ENCODE results near the gene RPS18. TPM values are rescaled to one million over a fixed set of nuclear protein-coding genes. Genes with fewer than 3 reads are reported as not detected.
A peak's percentile ranks its signal among the peaks of the same experiment; 100 is the strongest.

The RPS18 gene
- total RNA-seq, 1 donor from 2014 or later, result 3,722 TPM

- DNase-seq, result no peak
Observed at GRCh38 chr6:33289784-33290315, 18.0 kb downstream of the RPS18 start.

GRCh38 chr6:33290459-33290858 is 18.6 kb downstream of the RPS18 start:
- DNase-seq, result no peak

DNA sequence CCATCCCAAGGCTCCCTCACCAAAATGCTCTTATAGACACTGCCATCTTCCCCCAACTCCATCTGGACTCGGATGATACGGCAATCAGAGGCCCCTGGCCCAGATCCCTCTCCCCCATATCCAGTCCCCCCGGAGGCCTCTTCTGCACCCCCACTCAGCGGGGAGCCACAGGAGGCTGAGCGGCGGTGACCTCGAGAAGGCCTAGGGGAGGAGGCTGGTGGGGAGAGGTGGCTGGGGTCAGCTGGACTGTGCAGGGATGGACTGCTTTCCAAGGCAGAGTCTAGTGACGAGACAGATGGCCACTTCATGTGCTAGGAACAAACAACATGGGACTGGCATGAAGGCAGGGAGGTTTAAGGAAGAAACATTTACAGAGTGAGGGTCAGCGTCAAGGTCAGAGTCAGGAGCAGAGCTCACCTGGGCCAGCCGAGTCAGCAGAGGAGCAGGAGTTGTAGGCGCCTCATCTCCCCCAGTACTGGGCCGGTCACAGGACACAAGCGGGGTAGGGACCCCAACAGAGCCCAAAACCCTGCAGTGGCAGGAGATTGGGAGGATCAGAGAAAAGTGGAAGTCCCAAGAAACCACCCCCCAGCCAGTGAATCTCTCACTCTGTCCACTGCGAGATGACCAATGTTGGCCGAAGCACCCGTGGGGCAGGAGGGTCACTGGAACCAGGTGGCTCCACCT is 21.3 kb downstream of the RPS18 start:
- no peak for DNase-seq

- DNase-seq, result no peak
Observed at GRCh38 chr6:33294086-33294823, 22.4 kb downstream of the RPS18 start.

GRCh38 chr6:33295621-33296369 is 23.9 kb downstream of the RPS18 start:
- DNase-seq, result no peak

- no peak for DNase-seq
Observed at GRCh38 chr6:33296797-33297405, 25.0 kb downstream of the RPS18 start.

- DNase-seq, result peak; percentile 26
Observed at GRCh38 chr6:33297406-33297955, 25.6 kb downstream of the RPS18 start.

GRCh38 chr6:33297956-33298772 is 26.3 kb downstream of the RPS18 start:
- peak; percentile 70 for DNase-seq

DNA sequence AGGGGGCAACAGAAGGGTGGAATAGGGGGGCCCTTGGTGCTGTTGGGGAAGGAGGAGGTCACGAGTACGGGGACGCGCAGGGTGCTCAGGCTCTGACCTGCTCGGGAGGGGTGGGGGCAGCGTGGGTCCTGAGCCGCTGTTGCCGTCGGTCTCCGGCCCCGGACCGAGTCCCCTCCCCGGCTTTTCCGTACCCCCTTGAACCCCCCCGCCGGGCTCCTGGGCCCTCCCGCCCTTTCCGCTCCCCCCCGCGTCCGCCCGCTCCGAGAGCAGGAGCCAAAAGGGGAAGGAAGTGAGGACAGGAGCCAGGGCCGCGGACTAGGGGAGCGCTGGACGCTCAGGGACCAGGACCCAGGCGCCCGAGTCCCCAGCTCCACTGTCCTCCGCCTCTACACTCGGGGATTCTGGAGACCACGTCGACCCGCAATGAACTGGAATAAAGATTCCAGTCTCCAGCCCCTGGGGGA is 26.9 kb downstream of the RPS18 start, which contains the start of gene RGL2:
Gene RGL2 (minus strand): TSS at position 170 of the 464 bp plus-strand sequence. CDS start 332 bp downstream, outside the sequence.
- peak; percentile 66 for DNase-seq

GRCh38 chr6:33299237-33299944 is 27.5 kb downstream of the RPS18 start:
- DNase-seq, result peak; percentile 95

GRCh38 chr6:33301877-33302276 is 30.0 kb downstream of the RPS18 start:
- DNase-seq, result no peak

GRCh38 chr6:33304216-33304615 is 32.3 kb downstream of the RPS18 start:
- DNase-seq, result no peak

- DNase-seq, result no peak
Observed at GRCh38 chr6:33305052-33305451, 33.2 kb downstream of the RPS18 start.

GRCh38 chr6:33306356-33306755 is 34.5 kb downstream of the RPS18 start:
- DNase-seq, result no peak

- peak; percentile 73 for DNase-seq
Observed at GRCh38 chr6:33312361-33313104, 40.7 kb downstream of the RPS18 start.

- DNase-seq, result peak; percentile 49
Observed at GRCh38 chr6:33313105-33313708, 41.3 kb downstream of the RPS18 start.

DNA sequence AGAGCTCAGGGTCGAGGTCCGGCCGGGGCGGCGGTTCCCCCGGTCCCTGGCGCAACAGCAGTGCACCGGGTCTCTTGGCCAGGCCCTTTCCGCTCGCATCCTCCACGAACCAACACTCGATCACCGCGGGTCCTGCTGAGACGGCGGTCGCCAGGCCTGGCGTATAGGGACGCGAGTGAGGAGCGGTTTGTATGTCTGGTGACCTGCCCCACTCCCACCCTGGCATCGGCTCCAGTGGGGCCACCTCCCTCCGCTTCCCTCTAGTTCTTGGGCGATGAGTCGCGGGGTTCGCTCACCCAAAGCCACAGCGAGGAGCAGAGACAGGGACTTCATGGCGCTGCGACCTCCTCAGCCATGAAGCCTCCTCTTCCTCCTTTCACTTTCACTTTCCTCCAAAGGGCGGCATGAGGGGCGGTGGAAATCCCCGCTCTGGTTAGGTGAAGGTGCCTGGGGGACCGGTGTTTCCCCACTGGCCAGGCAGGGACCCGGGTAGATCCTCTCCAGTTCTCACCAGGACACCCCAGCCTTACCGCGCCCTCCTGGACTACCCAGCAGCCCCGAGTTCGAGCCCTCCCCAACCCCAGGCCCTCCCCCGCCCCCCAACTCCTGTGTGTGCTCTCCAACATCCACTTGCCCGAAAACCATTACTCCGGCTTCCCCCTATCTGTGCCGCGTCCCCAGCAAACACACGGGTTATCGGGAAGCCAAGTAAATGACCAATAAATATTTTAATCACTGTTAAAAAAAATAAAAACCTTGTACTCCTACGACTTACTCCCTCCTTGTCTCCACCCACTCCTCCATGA is 42.0 kb downstream of the RPS18 start, which contains the start of gene TAPBP:
Gene TAPBP (minus strand): TSS at position 370 of the 806 bp plus-strand sequence. CDS start 37 bp downstream, at position 333.
- DNase-seq, result peak; percentile 72

DNA sequence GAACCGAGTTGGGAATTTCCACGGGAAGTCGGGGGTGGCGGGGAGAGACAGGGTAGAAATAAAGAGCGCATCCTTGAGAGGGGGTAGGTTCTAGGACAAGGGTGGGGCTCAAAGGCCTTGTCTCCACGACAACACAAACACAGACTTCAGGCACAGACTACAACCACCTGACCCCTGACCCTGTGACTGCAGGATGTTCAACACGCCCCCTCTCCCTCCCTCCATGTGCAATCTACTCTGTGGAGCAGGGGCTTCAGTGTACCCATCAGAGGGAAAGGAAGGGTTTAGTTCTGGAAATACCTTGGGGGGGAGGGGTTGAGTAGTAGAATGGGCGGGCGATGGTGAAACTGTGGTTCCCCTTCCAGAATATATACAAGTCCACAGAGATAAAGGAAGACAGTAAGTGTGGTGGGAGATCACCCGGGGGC is 42.7 kb downstream of the RPS18 start:
- peak; percentile 89 for DNase-seq
